BE2C (cell line): ENCODE results near the gene FCAMR. TPM values are rescaled to one million over a fixed set of nuclear protein-coding genes. Genes with fewer than 3 reads are reported as not detected.

Experiments used
- DNase-seq: peaks from one replicate; pipeline ENCODE4 v3.0.0-alpha.2; 2020
- H3K27me3 ChIP-seq: fragments of 250-450 bp; sonication (Bioruptor Pico); 2 replicates; pipeline ENCODE4 v1.5.1; 2020; ENCODE audit warnings: mild to moderate bottlenecking
- H3K36me3 ChIP-seq: fragments of 250-450 bp; sonication (Bioruptor Pico); 2 replicates; pipeline ENCODE4 v1.5.1; 2020; ENCODE audit warnings: mild to moderate bottlenecking
- H3K4me1 ChIP-seq: fragments of 250-450 bp; sonication (Bioruptor Pico); 2 replicates; pipeline ENCODE4 v1.5.1; 2020
- H3K4me3 ChIP-seq: 2 replicates; pipeline ENCODE4 v1.5.1; 2011; ENCODE audit warnings: low read depth, low read length
- H3K9me3 ChIP-seq: fragments of 250-450 bp; sonication (Bioruptor Pico); 2 replicates; pipeline ENCODE4 v1.5.1; 2020
- polyA plus RNA-seq: library from polyadenylated mRNA; unstranded; fragments of >200 nt; gene quantifications from one replicate; pipeline ENCODE4 v1.2.1, GENCODE V29; 2012; ENCODE audit warnings: low read depth, missing spikeins; ENCODE audit not compliant: insufficient read length, insufficient read depth
- TF ChIP-seq, protein P1 (sequence below): IDR thresholded peaks from 2 replicates; pipeline ENCODE4 v1.5.1; 2012; ENCODE audit warnings: mild to moderate bottlenecking, low read depth, low read length

Gene FCAMR
- not detected for polyA plus RNA-seq

- Histone ChIP-seq H3K4me3 (no peak within 1 kb of the TSS), H3K9me3 (no peaks in the 10 kb centered on the region), H3K27me3 (peaks cover 16% of the 10 kb centered on the region), H3K36me3 (no peaks in the 10 kb centered on the region), H3K4me1 (no peaks in the 10 kb centered on the region)
- DNase-seq: no peak
- TF ChIP-seq, protein P1, sequence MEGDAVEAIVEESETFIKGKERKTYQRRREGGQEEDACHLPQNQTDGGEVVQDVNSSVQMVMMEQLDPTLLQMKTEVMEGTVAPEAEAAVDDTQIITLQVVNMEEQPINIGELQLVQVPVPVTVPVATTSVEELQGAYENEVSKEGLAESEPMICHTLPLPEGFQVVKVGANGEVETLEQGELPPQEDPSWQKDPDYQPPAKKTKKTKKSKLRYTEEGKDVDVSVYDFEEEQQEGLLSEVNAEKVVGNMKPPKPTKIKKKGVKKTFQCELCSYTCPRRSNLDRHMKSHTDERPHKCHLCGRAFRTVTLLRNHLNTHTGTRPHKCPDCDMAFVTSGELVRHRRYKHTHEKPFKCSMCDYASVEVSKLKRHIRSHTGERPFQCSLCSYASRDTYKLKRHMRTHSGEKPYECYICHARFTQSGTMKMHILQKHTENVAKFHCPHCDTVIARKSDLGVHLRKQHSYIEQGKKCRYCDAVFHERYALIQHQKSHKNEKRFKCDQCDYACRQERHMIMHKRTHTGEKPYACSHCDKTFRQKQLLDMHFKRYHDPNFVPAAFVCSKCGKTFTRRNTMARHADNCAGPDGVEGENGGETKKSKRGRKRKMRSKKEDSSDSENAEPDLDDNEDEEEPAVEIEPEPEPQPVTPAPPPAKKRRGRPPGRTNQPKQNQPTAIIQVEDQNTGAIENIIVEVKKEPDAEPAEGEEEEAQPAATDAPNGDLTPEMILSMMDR: no peak
Observed at GRCh38 chr1:206970446-206970845, at the start of gene FCAMR. TSS of gene FCAMR (minus strand) at chr1:206970460. CDS start at chr1:206970125, 335 bp downstream.

DNA sequence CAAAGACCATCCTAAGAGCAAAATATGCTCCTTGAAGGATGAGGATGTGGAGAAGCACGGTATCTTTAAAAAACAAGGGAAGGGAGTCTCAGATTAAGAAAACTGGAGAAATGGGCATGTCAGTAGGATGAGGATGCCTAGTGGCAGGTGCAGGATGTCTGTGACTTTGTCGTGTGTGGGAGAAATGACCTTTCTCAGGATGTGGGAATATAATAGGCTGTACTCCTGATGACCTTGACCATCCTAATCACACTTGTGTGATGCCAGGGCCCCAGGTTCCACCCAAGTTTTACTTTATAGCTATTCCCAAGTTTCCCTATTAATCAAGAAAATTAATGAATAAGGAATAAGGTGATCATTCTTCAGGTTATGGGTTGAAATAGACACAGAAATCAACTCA lies 49.4 kb upstream of the FCAMR start:
- DNase-seq: no peak
- no peak overlapping the region for H3K4me3 ChIP-seq
- H3K36me3 ChIP-seq: no peaks in the 10 kb centered on the region
- TF ChIP-seq, protein P1: no peak
- H3K9me3 ChIP-seq: no peaks in the 10 kb centered on the region
- no peaks in the 10 kb centered on the region for H3K4me1 ChIP-seq
- H3K27me3 ChIP-seq: peaks cover 31% of the 10 kb centered on the region

DNA sequence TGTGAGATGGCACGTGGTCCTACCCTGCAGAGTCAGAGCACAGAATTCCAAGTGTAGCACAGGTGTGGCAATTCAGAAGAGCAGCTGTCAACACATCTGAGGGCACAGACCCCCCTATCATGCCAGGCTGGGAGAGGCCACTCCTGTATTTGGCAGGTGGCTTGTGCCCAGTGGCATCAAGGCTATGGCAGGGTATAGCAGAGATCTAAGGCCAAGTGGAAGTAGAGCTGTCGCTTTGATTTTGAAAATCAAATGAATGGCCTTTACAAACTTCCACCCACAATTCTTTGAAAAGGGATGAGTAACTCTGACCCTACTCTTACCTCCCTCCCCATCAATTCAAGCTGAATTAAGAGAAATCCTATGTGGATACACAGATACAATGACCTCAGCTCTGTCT lies 48.9 kb upstream of the FCAMR start:
- Histone ChIP-seq H3K9me3 (no peaks in the 10 kb centered on the region), H3K36me3 (no peaks in the 10 kb centered on the region), H3K27me3 (peaks cover 36% of the 10 kb centered on the region), H3K4me1 (no peaks in the 10 kb centered on the region), H3K4me3 (no peak overlapping the region)
- no peak for DNase-seq
- TF ChIP-seq, protein P1: no peak

- Histone ChIP-seq H3K9me3 (no peaks in the 10 kb centered on the region), H3K27me3 (peaks cover 37% of the 10 kb centered on the region), H3K36me3 (no peaks in the 10 kb centered on the region), H3K4me3 (no peak overlapping the region), H3K4me1 (no peaks in the 10 kb centered on the region)
- no peak for DNase-seq
- TF ChIP-seq, protein P1: no peak
Observed at GRCh38 chr1:207018707-207019106, 48.4 kb upstream of the FCAMR start.

DNA sequence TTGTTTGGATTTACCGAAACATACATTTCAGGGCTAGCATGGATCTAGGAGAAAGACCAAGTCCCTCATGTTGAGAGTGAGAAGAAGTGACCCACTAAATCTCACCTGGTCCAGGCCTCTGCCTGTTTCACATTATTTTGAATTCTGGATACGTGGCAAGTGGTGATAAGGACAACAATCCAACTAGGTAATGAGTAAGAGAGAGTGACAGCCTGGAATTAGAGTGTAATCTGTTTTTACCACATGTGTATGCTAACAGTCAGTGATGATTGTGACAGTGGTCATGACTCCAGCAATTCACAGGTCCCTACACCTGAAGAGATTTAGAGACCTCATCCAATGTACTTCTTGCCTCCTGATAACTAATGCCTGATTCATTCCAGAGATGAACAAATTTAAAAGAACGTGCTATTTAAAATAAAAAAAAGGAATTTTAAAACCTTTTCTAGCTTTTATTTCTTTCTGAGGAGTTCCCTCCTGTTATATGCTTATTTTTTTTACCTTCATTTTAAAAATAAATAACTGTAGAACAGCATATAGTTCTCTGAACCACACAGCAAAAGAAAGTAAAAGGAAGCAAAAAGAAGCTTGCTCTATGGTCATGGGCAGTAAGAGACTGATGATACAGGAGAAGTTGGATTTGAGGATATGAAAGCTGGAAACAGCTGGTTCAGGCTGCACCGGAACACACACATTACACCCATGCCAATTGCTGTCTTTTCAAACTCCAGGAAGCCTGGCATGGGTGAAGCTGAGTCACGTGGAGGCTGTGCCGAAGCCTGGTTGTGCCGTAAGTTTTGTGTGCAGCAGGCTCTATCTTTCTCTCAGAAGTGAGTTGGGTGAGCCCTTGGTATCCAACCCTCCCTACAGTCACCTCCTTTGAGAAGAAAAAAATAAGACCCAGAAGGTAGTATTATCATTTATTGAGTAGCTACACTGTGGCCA lies 47.6 kb upstream of the FCAMR start:
- TF ChIP-seq, protein P1: no peak
- DNase-seq: no peak
- Histone ChIP-seq H3K4me1 (no peaks in the 10 kb centered on the region), H3K9me3 (no peaks in the 10 kb centered on the region), H3K4me3 (no peak overlapping the region), H3K27me3 (peaks cover 44% of the 10 kb centered on the region), H3K36me3 (no peaks in the 10 kb centered on the region)

DNA sequence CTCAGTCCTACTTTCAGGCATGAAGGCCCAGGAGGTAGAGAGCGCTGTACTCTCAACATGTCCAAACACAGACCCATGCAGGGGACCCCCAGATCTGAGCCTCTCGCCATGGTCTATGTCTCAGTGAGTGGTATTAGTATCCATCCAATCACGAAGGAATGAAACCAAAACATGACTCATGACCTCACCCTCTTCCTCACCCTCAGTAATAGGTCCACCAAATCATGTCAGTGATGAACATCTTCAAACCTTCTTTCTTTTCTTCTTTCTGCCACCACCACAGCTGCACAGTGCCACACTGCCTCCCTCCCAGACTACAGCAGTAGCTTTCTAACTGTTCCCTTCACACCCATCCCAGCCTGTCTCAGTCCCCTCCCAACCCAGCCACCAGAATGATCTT lies 45.5 kb upstream of the FCAMR start:
- Histone ChIP-seq H3K4me1 (no peaks in the 10 kb centered on the region), H3K27me3 (peaks cover 51% of the 10 kb centered on the region)

More for the DNA sequence above, 45.5 kb upstream of the FCAMR start:
- H3K4me3 ChIP-seq: no peak overlapping the region
- TF ChIP-seq, protein P1: no peak
- no peaks in the 10 kb centered on the region for H3K36me3 ChIP-seq
- no peak for DNase-seq
- H3K9me3 ChIP-seq: no peaks in the 10 kb centered on the region
